ENCODE data around the gene HSPA12A. TPM values are rescaled to one million over a fixed set of nuclear protein-coding genes. Genes with fewer than 3 reads are reported as not detected.

The HSPA12A gene
- total RNA-seq, 4 donors from 2014 or later, result 4.5 to 6.0 (median 4.9) TPM

DNA sequence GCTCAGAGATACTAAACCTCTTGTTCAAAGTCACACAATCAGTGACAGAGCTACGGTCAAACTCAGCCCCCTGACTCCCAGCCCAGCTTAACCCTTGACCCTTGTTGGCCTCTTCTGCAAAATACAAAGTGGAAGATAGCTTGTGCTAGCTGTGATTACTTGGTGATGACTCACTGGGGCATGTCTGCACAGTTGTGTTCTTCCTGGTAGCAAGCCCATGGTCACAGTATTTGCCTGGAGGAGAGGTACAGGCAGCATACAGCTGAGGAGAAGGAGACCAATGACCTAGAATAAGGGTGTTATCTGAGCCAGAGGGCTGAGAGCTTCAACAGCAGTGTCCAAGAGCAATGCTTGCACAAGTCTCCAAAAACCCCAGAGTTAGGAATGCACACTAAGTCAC is 5.7 kb upstream of the HSPA12A start:
- H3K4me1 ChIP-seq, result peaks cover 0 to 4% of the 10 kb centered on the region in 2 donors
- in situ Hi-C loops (cut with MboI; ENCODE audit: low sequenced_read_pairs in 4 of 4), result no loop called here
- DNase-seq, result no peak
- no peak overlapping the region for H3K4me3 ChIP-seq
- H3K27ac ChIP-seq, result no peak overlapping the region
- intact Hi-C loops (cut with DNase I; ENCODE audit: low total_unique reads), result loop anchor here (10.0 kb wide), 1 partner anchor 1297 kb away; the partner anchor contains the start of gene RAB11FIP2
- H3K9me3 ChIP-seq, result no peaks in the 10 kb centered on the region
- ATAC-seq, result no peak
- no peaks in the 10 kb centered on the region for H3K27me3 ChIP-seq
- H3K36me3 ChIP-seq, result no peaks in the 10 kb centered on the region
- TF ChIP-seq, protein P1, sequence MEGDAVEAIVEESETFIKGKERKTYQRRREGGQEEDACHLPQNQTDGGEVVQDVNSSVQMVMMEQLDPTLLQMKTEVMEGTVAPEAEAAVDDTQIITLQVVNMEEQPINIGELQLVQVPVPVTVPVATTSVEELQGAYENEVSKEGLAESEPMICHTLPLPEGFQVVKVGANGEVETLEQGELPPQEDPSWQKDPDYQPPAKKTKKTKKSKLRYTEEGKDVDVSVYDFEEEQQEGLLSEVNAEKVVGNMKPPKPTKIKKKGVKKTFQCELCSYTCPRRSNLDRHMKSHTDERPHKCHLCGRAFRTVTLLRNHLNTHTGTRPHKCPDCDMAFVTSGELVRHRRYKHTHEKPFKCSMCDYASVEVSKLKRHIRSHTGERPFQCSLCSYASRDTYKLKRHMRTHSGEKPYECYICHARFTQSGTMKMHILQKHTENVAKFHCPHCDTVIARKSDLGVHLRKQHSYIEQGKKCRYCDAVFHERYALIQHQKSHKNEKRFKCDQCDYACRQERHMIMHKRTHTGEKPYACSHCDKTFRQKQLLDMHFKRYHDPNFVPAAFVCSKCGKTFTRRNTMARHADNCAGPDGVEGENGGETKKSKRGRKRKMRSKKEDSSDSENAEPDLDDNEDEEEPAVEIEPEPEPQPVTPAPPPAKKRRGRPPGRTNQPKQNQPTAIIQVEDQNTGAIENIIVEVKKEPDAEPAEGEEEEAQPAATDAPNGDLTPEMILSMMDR (IDR thresholded peaks at IDR 0.05 in 4 of 5, conservative IDR thresholded peaks at IDR 0.05 in 1 of 5), result no peak
- no peak for TF ChIP-seq POLR2A (IDR thresholded peaks at IDR 0.05)

DNA sequence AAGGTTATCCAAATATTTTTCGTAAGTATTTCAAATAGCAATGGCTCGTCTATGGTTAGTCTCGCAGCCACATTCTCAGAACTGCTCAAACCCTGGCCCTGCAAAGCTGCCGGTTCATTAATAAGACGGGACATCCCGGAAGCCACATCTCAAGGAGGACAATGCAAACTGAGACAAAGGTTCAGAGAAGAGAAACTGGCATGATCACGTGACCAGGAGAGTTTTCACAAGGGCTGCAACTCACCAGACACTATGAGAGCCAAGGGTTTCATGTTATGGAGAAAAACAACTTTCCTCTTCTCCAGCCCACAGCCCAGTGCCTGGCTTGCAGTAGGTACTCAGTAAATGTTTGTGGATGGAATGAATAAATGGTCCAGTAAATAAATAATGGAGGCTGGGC is 5.0 kb upstream of the HSPA12A start:
- no peaks in the 10 kb centered on the region for H3K27me3 ChIP-seq
- intact Hi-C loops (cut with DNase I; ENCODE audit: low total_unique reads), result loop anchor here (10.0 kb wide), 1 partner anchor 1297 kb away; the partner anchor contains the start of gene RAB11FIP2
- DNase-seq (no peak), ATAC-seq (no peak)
- TF ChIP-seq POLR2A (IDR thresholded peaks at IDR 0.05), result no peak
- TF ChIP-seq, protein P1 (IDR thresholded peaks at IDR 0.05 in 4 of 5, conservative IDR thresholded peaks at IDR 0.05 in 1 of 5), result no peak
- H3K4me3 ChIP-seq, result no peak overlapping the region
- H3K4me1 ChIP-seq, result peaks cover 0 to 4% of the 10 kb centered on the region in 2 donors
- in situ Hi-C loops (cut with MboI; ENCODE audit: low sequenced_read_pairs in 4 of 4), result no loop called here
- H3K9me3 ChIP-seq, result no peaks in the 10 kb centered on the region
- H3K27ac ChIP-seq, result no peak overlapping the region
- no peaks in the 10 kb centered on the region for H3K36me3 ChIP-seq

- H3K9me3 ChIP-seq, result no peaks in the 10 kb centered on the region
- no peak for DNase-seq
- TF ChIP-seq POLR2A (IDR thresholded peaks at IDR 0.05), result no peak
- TF ChIP-seq, protein P1 (IDR thresholded peaks at IDR 0.05 in 4 of 5, conservative IDR thresholded peaks at IDR 0.05 in 1 of 5), result no peak
- H3K27ac ChIP-seq, result no peak overlapping the region
- no peak overlapping the region for H3K4me3 ChIP-seq
- ATAC-seq, result no peak
- H3K4me1 ChIP-seq, result peaks cover 0 to 4% of the 10 kb centered on the region in 2 donors
- H3K36me3 ChIP-seq, result no peaks in the 10 kb centered on the region
- in situ Hi-C loops (cut with MboI; ENCODE audit: low sequenced_read_pairs in 4 of 4), result no loop called here
- H3K27me3 ChIP-seq, result no peaks in the 10 kb centered on the region
- intact Hi-C loops (cut with DNase I; ENCODE audit: low total_unique reads), result loop anchor here (5.0 to 10.0 kb wide), 2 partner anchors 42 to 1300 kb away; partner anchors contain the start of gene RAB11FIP2
Measured at GRCh38 chr10:116744885-116745284, 2.5 kb upstream of the HSPA12A start.

DNA sequence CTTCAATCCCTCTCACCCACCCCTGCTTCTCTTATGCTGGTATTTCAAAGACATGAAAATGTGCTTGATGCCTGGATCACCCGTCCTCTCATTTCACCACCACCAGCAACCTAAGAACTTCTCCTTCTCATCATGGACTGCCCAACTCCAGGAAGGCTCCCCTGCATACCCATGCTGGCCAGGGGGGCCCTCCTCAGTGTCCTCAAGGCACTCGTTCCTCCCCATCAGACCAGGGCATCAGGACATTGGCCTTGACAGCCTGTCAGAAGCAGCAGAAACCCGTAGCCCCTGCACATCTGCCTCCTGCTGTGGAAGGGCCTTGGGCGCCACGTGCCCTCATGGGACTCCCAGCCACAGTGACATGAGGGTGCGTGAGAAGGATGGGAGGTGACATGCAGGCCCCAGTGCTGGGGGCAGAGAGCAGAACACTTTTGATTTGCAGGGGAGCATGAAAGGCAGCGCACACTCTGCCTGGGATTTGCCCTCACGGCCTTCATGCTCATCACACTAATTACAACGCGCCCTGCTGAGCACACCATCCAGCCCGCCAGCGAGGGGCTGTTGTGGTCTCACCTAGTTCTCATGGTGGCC is 1.9 kb upstream of the HSPA12A start:
- no peak for DNase-seq
- H3K27me3 ChIP-seq, result no peaks in the 10 kb centered on the region
- no peak for ATAC-seq
- in situ Hi-C loops (cut with MboI; ENCODE audit: low sequenced_read_pairs in 4 of 4), result no loop called here
- no peak overlapping the region for H3K4me3 ChIP-seq
- no peaks in the 10 kb centered on the region for H3K9me3 ChIP-seq
- H3K27ac ChIP-seq, result no peak overlapping the region
- intact Hi-C loops (cut with DNase I; ENCODE audit: low total_unique reads), result loop anchor here (5.0 to 10.0 kb wide), 2 partner anchors 43 to 1301 kb away; partner anchors contain the start of gene RAB11FIP2
- H3K4me1 ChIP-seq, result peaks cover 0 to 4% of the 10 kb centered on the region in 2 donors
- H3K36me3 ChIP-seq, result no peaks in the 10 kb centered on the region
- TF ChIP-seq, protein P1 (IDR thresholded peaks at IDR 0.05 in 4 of 5, conservative IDR thresholded peaks at IDR 0.05 in 1 of 5), result no peak
- no peak for TF ChIP-seq POLR2A (IDR thresholded peaks at IDR 0.05)
